BE2C (cell line): Measurements from ENCODE around the gene TMEM178B.

Experiments
- DNase-seq: peaks from one replicate; pipeline ENCODE4 v3.0.0-alpha.2; 2020
- H3K27me3 ChIP-seq: fragments of 250-450 bp; sonication (Bioruptor Pico); 2 replicates; pipeline ENCODE4 v1.5.1; 2020; ENCODE audit warnings: mild to moderate bottlenecking
- H3K36me3 ChIP-seq: fragments of 250-450 bp; sonication (Bioruptor Pico); 2 replicates; pipeline ENCODE4 v1.5.1; 2020; ENCODE audit warnings: mild to moderate bottlenecking
- H3K4me1 ChIP-seq: fragments of 250-450 bp; sonication (Bioruptor Pico); 2 replicates; pipeline ENCODE4 v1.5.1; 2020
- H3K4me3 ChIP-seq: 2 replicates; pipeline ENCODE4 v1.5.1; 2011; ENCODE audit warnings: low read depth, low read length
- H3K9me3 ChIP-seq: fragments of 250-450 bp; sonication (Bioruptor Pico); 2 replicates; pipeline ENCODE4 v1.5.1; 2020
- CTCF ChIP-seq: IDR thresholded peaks from 2 replicates; pipeline ENCODE4 v1.5.1; 2012; ENCODE audit warnings: mild to moderate bottlenecking, low read depth, low read length

The TMEM178B gene

GRCh38 chr7:141275350-141275749, 201.5 kb downstream of the TMEM178B start:
- Histone ChIP-seq H3K4me1 (no peaks in the 10 kb centered on the region), H3K27me3 (no peaks in the 10 kb centered on the region), H3K4me3 (no peak overlapping the region), H3K9me3 (no peaks in the 10 kb centered on the region), H3K36me3 (no peaks in the 10 kb centered on the region)
- no peak for TF ChIP-seq CTCF
- DNase-seq, result no peak

GRCh38 chr7:141276031-141276430, 202.2 kb downstream of the TMEM178B start:
- no peak for TF ChIP-seq CTCF
- Histone ChIP-seq H3K4me1 (no peaks in the 10 kb centered on the region), H3K36me3 (no peaks in the 10 kb centered on the region), H3K9me3 (no peaks in the 10 kb centered on the region), H3K27me3 (no peaks in the 10 kb centered on the region), H3K4me3 (no peak overlapping the region)
- no peak for DNase-seq

GRCh38 chr7:141280100-141280499, 206.2 kb downstream of the TMEM178B start:
- no peak for TF ChIP-seq CTCF
- no peaks in the 10 kb centered on the region for H3K36me3 ChIP-seq
- no peak overlapping the region for H3K4me3 ChIP-seq
- H3K4me1 ChIP-seq, result no peaks in the 10 kb centered on the region
- DNase-seq, result no peak
- H3K27me3 ChIP-seq, result no peaks in the 10 kb centered on the region
- no peaks in the 10 kb centered on the region for H3K9me3 ChIP-seq

- DNase-seq, result no peak
- no peaks in the 10 kb centered on the region for H3K4me1 ChIP-seq
- TF ChIP-seq CTCF, result no peak
- no peak overlapping the region for H3K4me3 ChIP-seq
- no peaks in the 10 kb centered on the region for H3K36me3 ChIP-seq
- H3K27me3 ChIP-seq, result no peaks in the 10 kb centered on the region
- H3K9me3 ChIP-seq, result no peaks in the 10 kb centered on the region
These were observed 207.4 kb downstream of the TMEM178B start for GRCh38 chr7:141281311-141281710.

GRCh38 chr7:141286522-141286921, 212.7 kb downstream of the TMEM178B start:
- no peak for TF ChIP-seq CTCF
- no peak for DNase-seq
- Histone ChIP-seq H3K4me1 (no peaks in the 10 kb centered on the region), H3K36me3 (no peaks in the 10 kb centered on the region), H3K9me3 (no peaks in the 10 kb centered on the region), H3K27me3 (no peaks in the 10 kb centered on the region), H3K4me3 (no peak overlapping the region)

GRCh38 chr7:141287936-141288335, 214.1 kb downstream of the TMEM178B start:
- Histone ChIP-seq H3K4me1 (no peaks in the 10 kb centered on the region), H3K9me3 (no peaks in the 10 kb centered on the region), H3K27me3 (no peaks in the 10 kb centered on the region), H3K4me3 (no peak overlapping the region), H3K36me3 (no peaks in the 10 kb centered on the region)
- DNase-seq, result no peak
- TF ChIP-seq CTCF, result no peak
